Keratinocyte (primary cell): ENCODE data around the gene ERRFI1.

Experiments used
- EZH2 ChIP-seq: IDR thresholded peaks from one replicate; pipeline ENCODE4 v1.6.1; 2012; ENCODE audit warnings: inconsistent platforms, mild to moderate bottlenecking, low read length, moderate library complexity
- TF ChIP-seq, protein P1 (sequence below), 3 experiments: IDR thresholded peaks in 1 of 3; conservative IDR thresholded peaks in 1 of 3; optimal IDR thresholded peaks in 1 of 3; 2 replicates in 2 of 3; 3 replicates in 1 of 3; pipeline versions ENCODE3 to v1.5.1; 2011; ENCODE audit warnings: low read length in 3 of 3, mild to moderate bottlenecking in 3 of 3, moderate library complexity in 2 of 3, control low read depth in 1 of 3, inconsistent platforms in 1 of 3; ENCODE audit not compliant: insufficient read depth in 2 of 3; ENCODE audit errors: extremely low read depth in 1 of 3

DNA sequence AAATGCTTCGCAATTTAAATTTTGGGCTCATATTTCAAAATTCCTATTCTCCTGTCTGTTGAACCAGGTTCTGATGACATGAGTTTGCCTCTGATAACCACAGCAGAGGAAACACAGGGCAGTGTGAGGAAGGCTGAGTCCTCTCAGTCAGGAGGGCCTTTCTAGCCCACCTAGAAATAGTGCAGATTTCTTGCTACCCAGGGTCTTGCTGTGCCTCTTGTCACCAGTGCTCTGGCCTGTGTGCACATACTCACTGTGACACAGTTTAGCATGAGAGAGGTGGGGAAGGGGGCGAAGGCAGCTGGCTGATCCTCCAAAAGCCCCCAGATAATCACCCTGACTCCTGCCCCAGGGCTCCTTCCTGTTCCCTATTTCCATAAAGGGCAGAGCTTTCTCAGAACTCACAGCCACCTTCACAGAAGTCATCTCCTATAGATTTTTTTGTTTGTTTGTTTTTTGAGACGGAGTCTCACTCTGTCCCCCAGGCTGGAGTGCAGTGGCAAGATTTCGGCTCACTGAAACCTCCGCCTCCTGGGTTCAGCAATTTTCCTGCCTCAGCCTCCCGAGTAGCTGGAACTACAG lies 23.7 kb downstream of the ERRFI1 start:
- TF ChIP-seq, protein P1, sequence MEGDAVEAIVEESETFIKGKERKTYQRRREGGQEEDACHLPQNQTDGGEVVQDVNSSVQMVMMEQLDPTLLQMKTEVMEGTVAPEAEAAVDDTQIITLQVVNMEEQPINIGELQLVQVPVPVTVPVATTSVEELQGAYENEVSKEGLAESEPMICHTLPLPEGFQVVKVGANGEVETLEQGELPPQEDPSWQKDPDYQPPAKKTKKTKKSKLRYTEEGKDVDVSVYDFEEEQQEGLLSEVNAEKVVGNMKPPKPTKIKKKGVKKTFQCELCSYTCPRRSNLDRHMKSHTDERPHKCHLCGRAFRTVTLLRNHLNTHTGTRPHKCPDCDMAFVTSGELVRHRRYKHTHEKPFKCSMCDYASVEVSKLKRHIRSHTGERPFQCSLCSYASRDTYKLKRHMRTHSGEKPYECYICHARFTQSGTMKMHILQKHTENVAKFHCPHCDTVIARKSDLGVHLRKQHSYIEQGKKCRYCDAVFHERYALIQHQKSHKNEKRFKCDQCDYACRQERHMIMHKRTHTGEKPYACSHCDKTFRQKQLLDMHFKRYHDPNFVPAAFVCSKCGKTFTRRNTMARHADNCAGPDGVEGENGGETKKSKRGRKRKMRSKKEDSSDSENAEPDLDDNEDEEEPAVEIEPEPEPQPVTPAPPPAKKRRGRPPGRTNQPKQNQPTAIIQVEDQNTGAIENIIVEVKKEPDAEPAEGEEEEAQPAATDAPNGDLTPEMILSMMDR (optimal IDR thresholded peaks at IDR 0.05 in 1 of 3, IDR thresholded peaks at IDR 0.05 in 1 of 3, conservative IDR thresholded peaks at IDR 0.05 in 1 of 3; ENCODE audit: extremely low read depth in 1 of 3, insufficient read depth in 2 of 3, low read length in 3 of 3) = no peak
- no peak for TF ChIP-seq EZH2
